ENCODE measurements around the gene BRI3.

The BRI3 gene

GRCh38 chr7:98303176-98303865 lies 21.8 kb downstream of the BRI3 start:
- Histone ChIP-seq H2BK12ac (ENCODE audit: low read length) (peak overlapping the region; percentile 38), H3K4me2 (ENCODE audit: low read length) (no peak overlapping the region), H2AK5ac (ENCODE audit: low read length) (no peak overlapping the region), H3K9me3 (ENCODE audit: insufficient read depth, low read depth, low read length) (peaks cover 3% of the 10 kb centered on the region), H2AFZ (ENCODE audit: insufficient read depth, low read length, poor library complexity) (no peak overlapping the region), H3K23ac (ENCODE audit: low read length) (no peak overlapping the region), H3K36me3 (ENCODE audit: control insufficient read depth in 1 of 2, insufficient read depth in 2 of 2, low read length in 2 of 2) (peaks cover 56 to 57% of the 10 kb centered on the region in 2 experiments), H3K27ac (ENCODE audit: low read depth, low read length) (no peak overlapping the region), H4K91ac (ENCODE audit: low read depth, low read length) (peak overlapping the region; percentile 41), H2BK120ac (ENCODE audit: insufficient read depth, low read length, poor library complexity) (peak overlapping the region; percentile 20), H3K4me1 (ENCODE audit: control insufficient read depth in 1 of 2, insufficient read depth in 2 of 2, low read length in 2 of 2) (peaks cover 28 to 33% of the 10 kb centered on the region in 2 experiments), H3K14ac (ENCODE audit: low read length) (peak overlapping the region; percentile 37), H2BK5ac (ENCODE audit: low read depth, low read length, poor library complexity) (no peak overlapping the region), H3K79me2 (ENCODE audit: control insufficient read depth, insufficient read depth, low read length, poor library complexity) (no peaks in the 10 kb centered on the region), H3K9ac (ENCODE audit: low read length) (no peak overlapping the region), H3K79me1 (ENCODE audit: low read length) (peaks cover 9% of the 10 kb centered on the region), H3K18ac (ENCODE audit: low read length) (peak overlapping the region; percentile 75), H3K27me3 (ENCODE audit: insufficient read depth, low read length) (no peaks in the 10 kb centered on the region), H4K8ac (ENCODE audit: low read depth, low read length) (no peak overlapping the region), H3K4me3 (ENCODE audit: low read depth, low read length) (no peak overlapping the region), H4K12ac (ENCODE audit: low read depth, low read length) (no peak overlapping the region), H3K4ac (ENCODE audit: low read depth, low read length) (peak overlapping the region; percentile 29)
- no CpG with 5 or more reads among the region's 19 CpGs for WGBS (ENCODE audit: extremely low coverage, insufficient coverage, insufficient read length)
- no peak for DNase-seq

GRCh38 chr7:98303906-98304305 lies 22.4 kb downstream of the BRI3 start:
- Histone ChIP-seq H3K79me1 (ENCODE audit: low read length) (peaks cover 9% of the 10 kb centered on the region), H2BK120ac (ENCODE audit: insufficient read depth, low read length, poor library complexity) (no peak overlapping the region), H3K18ac (ENCODE audit: low read length) (no peak overlapping the region), H2BK5ac (ENCODE audit: low read depth, low read length, poor library complexity) (no peak overlapping the region), H2AK5ac (ENCODE audit: low read length) (peak overlapping the region; percentile 43), H3K4me2 (ENCODE audit: low read length) (peak overlapping the region; percentile 9), H4K91ac (ENCODE audit: low read depth, low read length) (peak overlapping the region; percentile 22), H3K4me1 (ENCODE audit: control insufficient read depth in 1 of 2, insufficient read depth in 2 of 2, low read length in 2 of 2) (peaks cover 28 to 34% of the 10 kb centered on the region in 2 experiments), H2AFZ (ENCODE audit: insufficient read depth, low read length, poor library complexity) (no peak overlapping the region), H3K79me2 (ENCODE audit: control insufficient read depth, insufficient read depth, low read length, poor library complexity) (no peaks in the 10 kb centered on the region), H3K27me3 (ENCODE audit: insufficient read depth, low read length) (no peaks in the 10 kb centered on the region), H3K23ac (ENCODE audit: low read length) (no peak overlapping the region), H3K36me3 (ENCODE audit: control insufficient read depth in 1 of 2, insufficient read depth in 2 of 2, low read length in 2 of 2) (peaks cover 60 to 61% of the 10 kb centered on the region in 2 experiments), H4K12ac (ENCODE audit: low read depth, low read length) (no peak overlapping the region), H3K9me3 (ENCODE audit: insufficient read depth, low read depth, low read length) (peaks cover 3% of the 10 kb centered on the region), H3K4me3 (ENCODE audit: low read depth, low read length) (no peak overlapping the region), H3K27ac (ENCODE audit: low read depth, low read length) (no peak overlapping the region), H3K14ac (ENCODE audit: low read length) (peak overlapping the region; percentile 34), H4K8ac (ENCODE audit: low read depth, low read length) (no peak overlapping the region), H3K9ac (ENCODE audit: low read length) (no peak overlapping the region), H3K4ac (ENCODE audit: low read depth, low read length) (no peak overlapping the region), H2BK12ac (ENCODE audit: low read length) (no peak overlapping the region)
- no peak for DNase-seq
- WGBS (ENCODE audit: extremely low coverage, insufficient coverage, insufficient read length): no CpG with 5 or more reads among the region's 15 CpGs

- H2AFZ ChIP-seq (ENCODE audit: insufficient read depth, low read length, poor library complexity): no peak overlapping the region
- WGBS (ENCODE audit: extremely low coverage, insufficient coverage, insufficient read length): no CpG with 5 or more reads among the region's 22 CpGs
- H4K91ac ChIP-seq (ENCODE audit: low read depth, low read length): no peak overlapping the region
- H3K27me3 ChIP-seq (ENCODE audit: insufficient read depth, low read length): no peaks in the 10 kb centered on the region
- no peak overlapping the region for H2BK120ac ChIP-seq (ENCODE audit: insufficient read depth, low read length, poor library complexity)
- H2BK12ac ChIP-seq (ENCODE audit: low read length): no peak overlapping the region
- peak overlapping the region; percentile 4 for H2BK5ac ChIP-seq (ENCODE audit: low read depth, low read length, poor library complexity)
- H2AK5ac ChIP-seq (ENCODE audit: low read length): no peak overlapping the region
- H3K9me3 ChIP-seq (ENCODE audit: insufficient read depth, low read depth, low read length): no peaks in the 10 kb centered on the region
- no peak overlapping the region for H3K14ac ChIP-seq (ENCODE audit: low read length)
- H3K4me3 ChIP-seq (ENCODE audit: low read depth, low read length): no peak overlapping the region
- H3K4me2 ChIP-seq (ENCODE audit: low read length): no peak overlapping the region
- H4K12ac ChIP-seq (ENCODE audit: low read depth, low read length): no peak overlapping the region
- H3K4ac ChIP-seq (ENCODE audit: low read depth, low read length): no peak overlapping the region
- no peak overlapping the region for H3K27ac ChIP-seq (ENCODE audit: low read depth, low read length)
- H3K9ac ChIP-seq (ENCODE audit: low read length): no peak overlapping the region
- no peak overlapping the region for H3K23ac ChIP-seq (ENCODE audit: low read length)
- no peaks in the 10 kb centered on the region for H3K79me2 ChIP-seq (ENCODE audit: control insufficient read depth, insufficient read depth, low read length, poor library complexity)
- peaks cover 51 to 64% of the 10 kb centered on the region in 2 experiments for H3K36me3 ChIP-seq (ENCODE audit: control insufficient read depth in 1 of 2, insufficient read depth in 2 of 2, low read length in 2 of 2)
- no peak overlapping the region for H4K8ac ChIP-seq (ENCODE audit: low read depth, low read length)
- no peak overlapping the region for H3K18ac ChIP-seq (ENCODE audit: low read length)
- no peak for DNase-seq
- peaks cover 5% of the 10 kb centered on the region for H3K79me1 ChIP-seq (ENCODE audit: low read length)
- peaks cover 20 to 27% of the 10 kb centered on the region in 2 experiments for H3K4me1 ChIP-seq (ENCODE audit: control insufficient read depth in 1 of 2, insufficient read depth in 2 of 2, low read length in 2 of 2)
Measured at GRCh38 chr7:98305951-98306535, 24.6 kb downstream of the BRI3 start.

GRCh38 chr7:98307971-98308466 lies 26.5 kb downstream of the BRI3 start:
- Histone ChIP-seq H2BK5ac (ENCODE audit: low read depth, low read length, poor library complexity) (no peak overlapping the region), H3K4me2 (ENCODE audit: low read length) (no peak overlapping the region), H2BK120ac (ENCODE audit: insufficient read depth, low read length, poor library complexity) (no peak overlapping the region), H3K27me3 (ENCODE audit: insufficient read depth, low read length) (no peaks in the 10 kb centered on the region), H4K91ac (ENCODE audit: low read depth, low read length) (no peak overlapping the region), H3K36me3 (ENCODE audit: control insufficient read depth in 1 of 2, insufficient read depth in 2 of 2, low read length in 2 of 2) (peaks cover 52 to 69% of the 10 kb centered on the region in 2 experiments), H3K4me1 (ENCODE audit: control insufficient read depth in 1 of 2, insufficient read depth in 2 of 2, low read length in 2 of 2) (peaks cover 18 to 20% of the 10 kb centered on the region in 2 experiments), H3K18ac (ENCODE audit: low read length) (no peak overlapping the region), H3K79me1 (ENCODE audit: low read length) (peaks cover 6% of the 10 kb centered on the region), H4K12ac (ENCODE audit: low read depth, low read length) (no peak overlapping the region), H3K27ac (ENCODE audit: low read depth, low read length) (no peak overlapping the region), H2AFZ (ENCODE audit: insufficient read depth, low read length, poor library complexity) (no peak overlapping the region), H3K14ac (ENCODE audit: low read length) (no peak overlapping the region), H3K23ac (ENCODE audit: low read length) (no peak overlapping the region), H2AK5ac (ENCODE audit: low read length) (no peak overlapping the region), H2BK12ac (ENCODE audit: low read length) (no peak overlapping the region), H3K9me3 (ENCODE audit: insufficient read depth, low read depth, low read length) (no peaks in the 10 kb centered on the region), H3K4me3 (ENCODE audit: low read depth, low read length) (no peak overlapping the region), H3K9ac (ENCODE audit: low read length) (no peak overlapping the region), H3K4ac (ENCODE audit: low read depth, low read length) (no peak overlapping the region), H3K79me2 (ENCODE audit: control insufficient read depth, insufficient read depth, low read length, poor library complexity) (no peaks in the 10 kb centered on the region), H4K8ac (ENCODE audit: low read depth, low read length) (no peak overlapping the region)
- DNase-seq: no peak
- WGBS (ENCODE audit: extremely low coverage, insufficient coverage, insufficient read length): no CpG with 5 or more reads among the region's 14 CpGs
